ENCODE data around the gene FAR1.
"Not testable (repeated sequence)": the region's sequence is repeated elsewhere in the genome, so short reads cannot be mapped to it uniquely, and the experiment has no call there.

Gene FAR1, protein sequence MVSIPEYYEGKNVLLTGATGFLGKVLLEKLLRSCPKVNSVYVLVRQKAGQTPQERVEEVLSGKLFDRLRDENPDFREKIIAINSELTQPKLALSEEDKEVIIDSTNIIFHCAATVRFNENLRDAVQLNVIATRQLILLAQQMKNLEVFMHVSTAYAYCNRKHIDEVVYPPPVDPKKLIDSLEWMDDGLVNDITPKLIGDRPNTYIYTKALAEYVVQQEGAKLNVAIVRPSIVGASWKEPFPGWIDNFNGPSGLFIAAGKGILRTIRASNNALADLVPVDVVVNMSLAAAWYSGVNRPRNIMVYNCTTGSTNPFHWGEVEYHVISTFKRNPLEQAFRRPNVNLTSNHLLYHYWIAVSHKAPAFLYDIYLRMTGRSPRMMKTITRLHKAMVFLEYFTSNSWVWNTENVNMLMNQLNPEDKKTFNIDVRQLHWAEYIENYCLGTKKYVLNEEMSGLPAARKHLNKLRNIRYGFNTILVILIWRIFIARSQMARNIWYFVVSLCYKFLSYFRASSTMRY

DNA sequence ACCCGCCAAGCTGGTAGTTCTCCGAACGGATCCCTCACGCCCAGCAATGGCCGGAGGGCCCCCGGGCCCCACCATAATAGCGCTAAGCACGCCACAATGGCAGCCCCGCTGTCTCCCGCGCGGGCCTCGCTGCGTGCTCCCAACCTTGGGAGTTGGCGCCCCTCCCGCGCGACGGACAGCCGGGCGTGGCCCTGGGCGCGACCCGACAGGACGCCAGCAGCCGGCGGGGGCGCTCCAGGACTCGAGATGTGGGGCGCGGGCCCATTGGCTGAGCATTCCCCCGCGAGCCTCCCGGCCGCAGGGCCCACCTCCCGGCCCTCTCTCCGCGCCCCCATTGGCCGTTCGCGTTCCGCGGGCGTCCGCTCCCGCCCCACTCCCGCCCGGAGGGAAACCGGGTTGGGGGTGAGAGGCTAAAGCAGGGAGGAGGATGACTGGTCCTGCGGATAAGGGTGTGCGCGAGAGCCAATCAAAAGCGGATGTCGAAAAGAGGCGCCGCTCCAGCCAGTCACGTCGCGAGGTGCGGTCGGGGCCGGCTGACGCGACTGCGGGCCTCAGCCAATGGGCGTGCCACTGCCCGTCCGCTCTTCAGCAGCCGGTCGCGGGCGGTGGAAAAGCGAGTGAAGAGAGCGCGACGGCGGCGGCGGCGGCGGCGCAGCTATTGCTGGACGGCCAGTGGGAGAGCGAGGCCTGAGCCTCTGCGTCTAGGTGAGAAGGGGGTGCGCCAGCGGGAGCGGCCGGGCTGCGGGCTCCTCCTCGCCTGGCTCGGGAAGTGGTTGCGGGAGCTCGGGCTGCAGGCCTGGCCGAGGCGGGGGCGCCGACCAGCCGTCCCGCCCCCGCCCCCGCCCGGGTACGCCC lies at the start of gene FAR1:
Gene FAR1 (plus strand): TSS at position 567 of the 855 bp plus-strand sequence. CDS start 26,098 bp downstream, outside the sequence.
- DNase-seq: peak; percentile 99

DNA sequence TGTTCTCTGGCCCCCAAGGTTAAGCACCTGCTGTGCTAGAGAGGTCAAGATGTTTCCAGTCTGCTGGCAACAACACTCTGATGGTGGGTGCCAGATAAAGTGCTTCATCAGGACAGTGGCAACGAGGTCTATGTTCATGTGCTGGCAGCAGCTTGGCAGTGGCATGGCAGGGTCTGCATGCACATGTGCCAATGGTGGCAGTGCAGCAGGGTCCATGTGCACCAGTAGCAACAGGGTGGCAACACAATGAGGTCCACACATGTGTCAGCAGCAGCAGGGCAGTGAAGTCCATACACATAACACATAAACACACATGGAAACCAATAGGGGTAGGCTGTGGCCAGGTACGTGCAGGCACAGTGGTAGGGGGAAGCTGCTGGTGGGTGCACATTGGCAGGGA lies 48.4 kb upstream of the FAR1 start:
- no peak for DNase-seq

DNA sequence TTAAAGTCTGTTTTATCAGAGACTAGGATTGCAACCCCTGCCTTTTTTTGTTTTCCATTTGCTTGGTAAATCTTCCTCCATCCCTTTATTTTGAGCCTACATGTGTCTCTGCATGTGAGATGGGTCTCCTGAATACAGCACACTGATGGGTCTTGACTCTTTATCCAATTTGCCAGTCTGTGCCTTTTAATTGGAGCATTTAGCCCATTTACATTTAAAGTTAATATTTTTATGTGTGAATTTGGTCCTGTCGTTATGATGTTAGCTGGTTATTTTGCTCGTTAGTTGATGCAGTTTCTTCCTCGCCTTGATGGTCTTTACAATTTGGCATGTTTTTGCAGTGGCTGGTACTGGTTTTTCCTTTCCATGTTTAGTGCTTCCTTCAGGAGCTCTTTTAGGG lies 41.6 kb upstream of the FAR1 start:
- DNase-seq: not testable (repeated sequence)

DNA sequence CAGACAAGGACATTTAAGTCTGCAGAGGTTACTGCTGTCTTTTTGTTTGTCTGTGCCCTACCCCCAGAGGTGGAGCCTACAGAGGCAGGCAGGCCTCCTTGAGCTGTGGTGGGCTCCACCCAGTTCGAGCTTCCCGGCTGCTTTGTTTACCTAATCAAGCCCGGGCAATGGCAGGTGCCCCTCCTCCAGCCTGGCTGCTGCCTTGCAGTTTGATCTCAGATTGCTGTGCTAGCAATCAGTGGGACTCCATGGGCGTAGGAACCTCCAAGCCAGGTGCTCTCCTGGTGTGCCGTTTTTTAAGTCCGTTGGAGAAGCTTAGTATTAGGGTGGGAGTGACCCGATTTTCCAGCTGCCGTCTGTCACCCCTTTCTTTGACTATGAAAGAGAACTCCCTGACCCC lies 39.8 kb upstream of the FAR1 start:
- not testable (repeated sequence) for DNase-seq

DNA sequence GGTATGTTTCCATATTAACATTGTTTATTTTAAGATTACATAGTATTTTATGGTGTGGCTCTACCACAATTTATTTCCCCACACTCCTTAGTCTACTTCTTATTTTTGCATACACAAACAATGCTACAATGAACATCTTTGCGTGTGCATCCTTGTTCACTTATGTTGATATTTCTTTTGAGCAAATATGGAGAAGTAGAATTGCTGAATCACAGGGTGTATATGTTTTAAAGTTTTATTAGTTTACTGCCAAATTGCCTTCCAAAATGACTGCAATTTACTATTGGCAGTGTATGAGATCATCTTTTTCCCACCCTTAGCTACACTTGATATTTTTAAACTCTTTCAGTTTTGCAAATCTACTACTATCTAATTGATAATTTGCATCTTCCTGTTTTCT lies 38.7 kb upstream of the FAR1 start:
- no peak for DNase-seq

DNA sequence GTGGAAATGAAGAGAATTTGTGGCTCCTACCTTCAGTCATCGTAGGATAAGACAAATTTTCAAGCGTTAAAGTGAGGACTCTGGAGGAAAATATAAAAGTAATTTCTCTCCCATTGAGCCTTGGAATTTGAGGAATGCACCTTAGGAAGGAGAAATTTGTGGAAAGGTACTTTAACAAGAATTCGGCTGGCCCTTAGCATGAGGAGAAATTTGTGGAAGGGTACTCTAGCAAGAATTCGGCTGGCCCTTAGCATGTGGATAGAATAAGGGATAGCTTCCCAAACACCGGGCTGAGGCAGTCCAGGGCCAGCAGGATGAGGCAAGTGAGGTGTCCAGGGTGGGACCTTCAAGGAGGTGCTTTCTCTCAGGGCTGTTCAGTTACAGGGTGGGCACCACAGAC lies 33.2 kb upstream of the FAR1 start:
- no peak for DNase-seq

DNA sequence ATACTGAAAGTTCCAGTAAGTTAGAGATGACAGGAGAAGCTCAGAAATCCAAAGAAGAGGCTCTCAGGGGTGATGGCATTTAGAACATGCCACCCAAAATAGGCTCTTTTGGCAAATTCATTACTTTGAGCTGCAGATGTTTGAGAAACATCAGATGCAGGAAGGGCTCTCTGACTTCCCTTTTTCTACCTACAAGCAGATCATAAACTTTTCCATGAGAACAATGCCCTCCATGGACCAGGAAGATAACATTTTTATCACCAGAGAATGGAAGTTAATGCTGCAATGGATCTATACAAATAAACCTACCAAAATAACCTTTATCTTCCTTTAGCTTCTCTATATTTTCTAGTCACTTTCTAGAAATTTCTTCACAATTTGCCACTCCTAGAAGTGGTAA lies 32.7 kb upstream of the FAR1 start:
- DNase-seq: no peak

DNA sequence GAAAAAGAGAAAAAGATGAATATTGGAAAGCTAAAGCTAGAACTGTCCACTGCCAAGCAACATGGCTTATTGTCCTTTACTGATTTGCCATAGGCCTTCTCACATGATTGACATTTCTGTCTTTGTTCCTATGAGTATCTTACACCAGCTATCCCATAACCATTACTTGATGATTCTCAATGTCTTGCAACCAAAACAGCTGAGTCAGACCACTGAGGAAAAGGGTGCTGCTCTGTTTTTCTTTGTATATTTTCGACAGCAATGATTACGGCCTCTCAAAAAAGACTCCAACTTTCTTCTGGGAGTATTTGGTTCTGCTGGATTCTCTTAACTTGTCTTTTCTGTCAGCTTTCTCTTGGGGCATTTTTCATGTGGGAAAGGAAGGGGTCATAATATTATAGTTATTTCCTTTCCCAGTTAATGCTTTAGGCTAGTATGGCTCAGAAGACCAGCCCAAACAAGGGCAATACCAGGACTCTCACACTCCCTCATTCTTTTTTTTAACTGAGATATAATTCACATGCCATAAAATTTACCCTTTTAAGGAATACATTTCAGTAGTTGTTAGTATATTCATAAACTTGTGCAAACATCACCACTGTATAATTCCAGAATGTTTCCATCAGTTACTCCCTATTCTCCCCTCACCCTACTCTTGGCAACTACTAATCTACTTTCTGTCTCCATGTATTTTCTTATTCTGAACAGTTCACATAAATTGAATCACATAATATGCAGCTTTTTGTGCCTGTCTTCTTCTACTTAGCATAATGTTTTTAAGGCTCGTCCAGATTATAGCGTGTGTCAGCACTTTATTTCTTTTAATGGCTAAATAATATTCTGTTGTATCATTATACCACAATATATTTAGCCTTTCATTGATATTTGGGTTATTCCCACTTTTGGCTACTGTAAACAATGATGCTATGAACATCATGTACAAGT lies 31.1 kb upstream of the FAR1 start:
- no peak for DNase-seq

DNA sequence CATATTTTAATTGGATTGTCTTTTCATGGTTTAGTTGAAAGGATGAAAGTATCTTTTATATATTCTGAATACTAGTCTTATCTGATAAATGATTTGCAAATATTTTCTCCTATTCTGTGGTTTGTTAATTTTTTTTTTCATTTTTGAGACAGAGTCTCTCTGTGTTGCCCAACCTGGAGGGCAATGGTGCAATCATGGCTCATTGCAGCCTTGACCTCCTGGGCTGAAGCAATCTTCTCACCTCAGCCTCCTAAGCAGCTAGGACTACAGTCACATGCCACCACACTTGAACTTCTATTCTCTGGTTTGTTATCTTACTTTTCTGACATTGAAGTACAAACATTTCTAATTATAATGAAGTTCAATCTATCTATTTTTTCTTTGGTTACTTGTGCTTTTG lies 30.0 kb upstream of the FAR1 start:
- no peak for DNase-seq

DNA sequence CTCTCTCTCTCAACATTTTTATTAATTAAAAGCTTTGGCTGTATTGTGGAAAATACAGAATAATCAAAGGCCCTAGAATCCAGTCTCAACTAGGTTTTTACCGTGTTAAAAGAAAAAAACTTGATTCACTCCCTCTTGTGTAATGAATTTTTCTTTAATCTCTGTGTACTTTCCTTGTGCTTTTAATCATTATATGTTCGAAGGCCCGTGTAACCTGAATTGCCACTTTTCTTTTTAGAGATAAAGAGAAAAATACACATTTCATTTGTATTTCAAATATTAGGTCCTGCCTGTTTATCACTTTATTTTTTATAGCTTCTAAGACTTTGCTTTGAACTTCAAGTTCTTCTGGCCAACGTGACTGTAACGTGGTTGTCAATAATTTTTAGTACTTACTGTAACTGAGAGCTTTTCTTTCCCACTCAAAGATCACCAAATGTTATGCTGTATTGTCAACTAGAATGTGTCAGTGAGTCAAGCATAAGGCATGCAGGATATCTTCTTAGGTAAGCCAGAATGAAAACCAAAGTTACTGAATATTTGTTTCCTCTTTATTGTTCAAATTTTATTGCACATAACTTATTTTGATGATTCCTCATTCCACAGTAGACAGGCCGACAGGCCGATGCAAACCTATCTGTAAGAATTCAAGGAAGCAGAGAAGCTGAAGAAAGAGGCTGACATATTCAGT lies 23.3 kb upstream of the FAR1 start:
- DNase-seq: no peak

DNA sequence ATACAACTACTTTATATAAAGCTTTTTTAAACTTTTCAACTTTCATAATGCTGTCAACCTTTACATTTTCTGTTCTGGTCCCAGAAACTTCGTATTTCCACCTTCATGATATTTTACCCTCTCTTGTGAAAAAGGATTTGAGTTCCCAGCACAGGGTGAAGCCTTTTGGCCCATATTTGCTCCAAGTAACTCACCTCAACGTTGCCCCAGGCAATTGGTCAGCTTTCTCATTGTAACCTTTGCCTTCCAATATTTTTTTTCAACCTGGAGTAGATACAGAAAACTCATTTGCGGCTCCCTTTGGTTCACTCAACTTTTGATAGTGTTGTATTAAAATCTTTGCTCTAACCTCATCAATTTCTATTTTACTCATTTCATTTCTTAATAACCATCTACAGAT lies 21.1 kb upstream of the FAR1 start:
- no peak for DNase-seq

DNA sequence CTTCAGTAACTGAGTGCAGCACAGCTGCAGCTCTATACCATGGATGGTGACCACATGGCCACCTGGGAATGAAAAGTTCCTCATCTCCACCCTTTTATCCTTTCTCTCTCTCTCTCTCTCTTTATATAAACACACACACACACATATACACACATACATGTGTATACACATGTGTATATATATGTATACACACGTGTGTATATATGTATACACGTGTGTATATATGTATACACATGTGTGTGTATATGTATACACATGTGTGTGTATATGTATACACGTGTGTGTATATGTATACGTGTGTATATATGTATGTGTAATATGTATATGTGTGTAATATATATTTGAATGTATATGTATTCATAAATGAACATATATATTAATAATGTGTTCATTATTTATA lies 18.8 kb upstream of the FAR1 start:
- DNase-seq: no peak

DNA sequence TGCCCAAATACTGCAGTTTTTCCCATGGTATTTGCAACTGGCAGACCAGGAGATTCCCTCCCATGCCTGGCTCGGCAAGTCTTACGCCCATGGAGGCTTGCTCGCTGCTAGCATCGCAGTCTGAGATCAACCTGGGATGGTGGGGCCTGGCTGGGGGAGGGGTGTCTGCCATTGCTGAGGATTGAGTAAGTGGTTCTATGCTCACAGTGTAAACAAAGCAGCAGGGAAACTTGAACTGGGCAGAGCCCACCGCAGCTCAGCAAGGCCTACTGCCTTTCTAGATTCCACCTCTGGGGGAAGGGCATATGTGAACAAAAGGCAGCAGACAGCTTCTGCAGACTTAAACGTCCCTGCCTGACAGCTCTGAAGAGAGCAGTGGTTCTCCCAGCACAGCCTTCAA lies 17.0 kb upstream of the FAR1 start:
- DNase-seq: not testable (repeated sequence)

DNA sequence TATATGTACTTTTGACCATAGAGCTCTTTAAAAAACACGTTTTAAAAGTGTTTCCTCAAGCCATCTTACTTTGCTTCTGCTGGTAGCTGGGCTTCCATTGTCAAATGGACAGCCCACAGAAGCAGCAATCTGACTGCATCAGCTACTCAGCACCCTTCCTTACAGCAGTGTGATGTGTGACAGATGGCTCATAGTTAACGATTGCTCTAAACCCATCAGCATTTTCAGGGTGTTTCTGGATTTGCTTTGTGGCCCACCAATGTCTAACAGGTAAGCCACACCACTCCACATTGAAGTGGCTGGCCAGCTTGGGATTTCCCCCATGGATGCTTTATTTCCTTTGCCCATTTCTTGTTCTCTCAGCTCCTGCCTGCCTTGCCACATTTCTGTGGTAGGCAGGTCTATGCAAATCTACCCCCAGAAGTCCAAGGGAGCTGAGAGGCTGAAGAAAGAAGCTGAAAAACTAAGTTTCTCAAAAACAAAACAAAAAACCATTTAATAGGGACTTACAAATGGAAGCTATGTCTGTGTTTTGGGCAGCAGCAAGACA lies 7.3 kb upstream of the FAR1 start:
- no peak for DNase-seq

DNA sequence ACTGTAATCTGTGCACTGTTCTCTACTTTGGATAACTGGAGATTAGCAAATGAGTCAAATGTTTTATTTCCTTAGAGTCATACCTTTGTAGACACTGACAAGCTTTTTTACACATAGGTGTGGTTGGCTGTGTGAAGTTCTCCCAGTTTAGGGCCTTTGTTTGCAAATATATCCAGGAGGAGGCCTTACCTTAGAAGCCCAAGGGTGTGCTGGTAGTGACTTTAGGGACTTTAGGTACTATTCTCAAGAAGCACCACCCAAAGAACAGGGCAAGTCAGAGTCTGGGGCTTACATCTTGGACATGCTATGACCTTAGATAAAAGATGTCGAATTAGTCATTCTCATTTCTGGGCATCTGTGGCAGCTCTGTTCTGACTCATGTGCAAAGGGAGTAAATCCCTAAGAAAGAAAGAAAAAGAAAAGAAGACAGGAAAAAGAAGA lies 4.8 kb upstream of the FAR1 start:
- no peak for DNase-seq

DNA sequence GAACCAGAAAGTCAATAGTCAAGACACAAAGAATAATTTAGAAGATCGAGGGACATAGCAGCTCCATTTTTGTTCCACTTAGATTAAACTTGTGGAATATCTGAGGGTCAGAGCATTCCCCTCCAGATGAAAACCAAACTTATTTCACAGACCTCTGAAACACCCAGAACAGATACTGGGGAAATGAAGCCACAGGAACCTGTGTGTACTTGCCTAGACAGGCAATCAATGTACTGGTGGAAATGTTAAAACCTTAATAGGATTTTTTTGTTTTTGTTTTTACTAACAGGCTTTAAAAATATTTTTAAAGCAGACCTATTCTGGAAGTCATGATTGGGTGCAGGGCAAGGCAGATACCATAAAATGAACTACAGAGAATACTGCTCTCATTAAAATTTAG lies 4.1 kb upstream of the FAR1 start:
- DNase-seq: no peak

DNA sequence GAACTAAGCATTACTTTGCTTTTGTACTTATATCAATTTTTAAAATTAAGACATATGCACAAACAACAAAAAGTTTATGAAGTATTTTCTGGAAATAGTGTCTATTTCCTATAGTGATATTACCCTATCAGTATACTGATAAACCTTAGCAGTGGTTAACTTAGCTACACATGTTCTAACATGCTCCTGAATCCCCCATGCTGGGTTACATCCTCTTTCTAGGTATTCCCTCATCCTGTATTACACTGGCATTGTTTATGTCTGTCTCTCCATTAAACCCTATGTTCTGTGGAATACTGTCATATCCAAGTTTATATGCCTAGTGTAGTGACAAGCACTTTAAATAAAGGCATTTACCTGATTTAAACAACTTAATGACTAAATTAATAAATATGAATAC lies 1.8 kb upstream of the FAR1 start:
- DNase-seq: no peak

DNA sequence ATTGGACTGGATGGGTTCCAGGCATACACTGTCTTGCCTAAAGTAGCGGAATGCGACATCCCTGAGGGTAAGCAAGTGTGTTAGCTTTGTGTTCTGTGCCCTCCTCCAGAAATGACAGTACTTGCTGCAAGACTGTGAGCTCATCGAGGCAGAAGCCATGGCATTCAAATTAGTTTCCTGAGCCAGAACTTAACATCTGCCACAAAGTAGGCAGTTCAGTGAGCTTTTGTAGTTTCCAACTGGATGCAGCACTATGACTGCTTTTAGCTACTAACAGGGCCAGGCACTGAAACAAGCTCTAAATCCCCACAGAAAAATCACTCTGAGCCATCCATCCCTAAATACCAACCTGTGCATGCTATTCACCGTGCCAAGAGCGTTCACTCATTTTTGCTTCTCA lies 1.2 kb upstream of the FAR1 start:
- no peak for DNase-seq

DNA sequence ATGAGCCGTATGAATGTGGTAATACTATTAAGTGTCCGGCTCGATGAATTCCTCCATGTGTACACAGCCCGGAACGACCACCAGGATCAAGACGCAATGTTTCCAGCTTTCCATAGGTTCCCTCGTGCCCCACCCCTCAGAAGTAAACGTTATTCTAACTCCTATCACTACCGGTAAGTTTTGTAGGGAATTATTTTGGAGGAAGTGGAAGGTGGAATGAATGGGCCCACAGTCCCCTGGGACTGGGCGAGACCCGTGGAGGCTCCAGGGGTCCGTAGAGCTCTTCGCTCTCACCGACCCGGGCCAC lies 720 bp upstream of the FAR1 start:
- DNase-seq: no peak

DNA sequence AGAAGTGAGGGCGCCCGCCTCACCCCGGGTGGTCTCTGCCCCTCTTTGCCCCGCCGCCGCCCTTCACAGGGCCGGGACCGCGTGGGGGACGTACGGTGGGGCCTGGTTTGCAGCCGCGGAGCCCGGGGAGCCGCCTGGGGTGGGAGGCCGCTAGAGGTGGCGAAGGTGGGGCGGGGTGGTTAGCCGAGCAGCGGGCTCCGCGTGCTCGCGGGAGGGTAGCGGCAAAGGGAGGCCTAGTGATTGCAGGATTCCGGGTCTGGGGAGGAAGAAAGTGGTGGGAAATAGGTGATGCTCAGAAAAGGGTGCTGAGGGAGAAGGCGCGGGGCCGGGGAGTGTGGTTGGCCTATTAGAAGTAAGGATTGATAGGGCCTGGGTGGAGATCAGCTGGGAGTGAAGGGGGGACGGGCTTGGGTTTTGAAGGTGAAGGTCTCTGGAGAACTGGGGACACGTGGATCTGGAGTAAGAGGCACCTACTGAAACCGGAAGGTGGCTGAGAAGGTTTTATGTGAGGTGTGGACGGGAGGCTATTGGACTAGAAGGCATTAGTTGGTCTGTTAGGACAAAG lies 571 bp downstream of the FAR1 start:
- peak; percentile 31 for DNase-seq
